MG63 (cell line): ENCODE measurements around the gene PTPN18. TPM values are rescaled to one million over a fixed set of nuclear protein-coding genes. Genes with fewer than 3 reads are reported as not detected.
A peak's percentile ranks its signal among the peaks of the same experiment; 100 is the strongest.
"Not testable (repeated sequence)": the region's sequence is repeated elsewhere in the genome, so short reads cannot be mapped to it uniquely, and the experiment has no call there.

Experiments used
- DNase-seq: peaks from one replicate; pipeline ENCODE4 v3.0.0-alpha.2; 2020
- H3K27me3 ChIP-seq: fragments of 250-450 bp; sonication (Bioruptor Pico); 2 replicates; pipeline ENCODE4 v1.5.1; 2020; ENCODE audit warnings: mild to moderate bottlenecking, moderate library complexity
- H3K36me3 ChIP-seq: fragments of 250-450 bp; sonication (Bioruptor Pico); 2 replicates; pipeline ENCODE4 v1.5.1; 2020; ENCODE audit warnings: mild to moderate bottlenecking, moderate library complexity
- H3K4me3 ChIP-seq: fragments of 250-450 bp; sonication (Bioruptor Pico); 2 replicates; pipeline ENCODE4 v1.5.1; 2020; ENCODE audit warnings: mild to moderate bottlenecking, moderate library complexity
- H3K9me3 ChIP-seq: fragments of 250-450 bp; sonication (Bioruptor Pico); 2 replicates; pipeline ENCODE4 v1.5.1; 2020; ENCODE audit warnings: mild to moderate bottlenecking, moderate library complexity
- total RNA-seq: library from RNA; depleted of rRNA; stranded (reverse); fragments of >200 nt; shearing (Covaris generic); gene quantifications from 2 replicates; pipeline ENCODE4 v1.2.3, GENCODE V29; 2014; ENCODE audit warnings: low replicate concordance; rRNA removed

PTPN18 gene
- total RNA-seq, 1 experiment from 2014 or later: 8.4 TPM

DNA sequence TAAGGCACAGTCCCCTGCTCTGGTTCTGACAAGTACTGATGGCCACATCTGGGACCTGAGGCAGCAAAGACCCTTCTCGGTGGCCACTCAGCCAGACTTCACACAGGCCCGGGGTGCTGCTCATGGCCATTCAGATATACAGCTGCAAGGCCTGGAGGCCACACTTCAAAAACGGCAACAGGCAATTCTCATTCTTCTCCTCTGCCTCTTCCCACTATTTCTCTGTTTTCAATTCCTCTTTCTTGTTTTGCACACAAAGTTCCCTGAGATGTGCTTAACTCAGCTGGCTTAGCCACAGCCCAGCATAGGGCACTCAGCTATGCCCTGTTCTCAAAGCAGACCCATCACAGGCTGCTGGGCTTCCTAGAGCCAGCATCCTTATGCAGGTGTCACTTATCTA lies 29.9 kb downstream of the PTPN18 start:
- Histone ChIP-seq H3K4me3 (no peak overlapping the region), H3K36me3 (no peaks in the 10 kb centered on the region), H3K27me3 (no peaks in the 10 kb centered on the region), H3K9me3 (no peaks in the 10 kb centered on the region)
- DNase-seq: no peak

DNA sequence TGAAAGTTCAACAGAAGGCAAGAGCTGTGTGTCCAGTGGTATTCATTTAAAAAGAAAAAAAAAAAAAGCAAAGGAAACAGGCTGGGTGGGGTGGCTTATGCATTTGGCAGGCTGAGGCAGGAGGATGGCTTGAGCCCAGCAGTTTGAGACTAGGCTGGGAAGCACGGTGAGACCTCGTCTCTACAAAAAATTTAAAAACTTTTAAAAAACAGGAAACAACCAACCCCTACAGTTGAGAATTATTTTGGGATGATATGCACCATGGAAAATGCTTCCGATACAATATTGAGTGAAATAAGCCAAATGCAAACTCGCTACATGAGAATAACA lies 31.2 kb downstream of the PTPN18 start:
- H3K36me3 ChIP-seq: no peaks in the 10 kb centered on the region

DNA sequence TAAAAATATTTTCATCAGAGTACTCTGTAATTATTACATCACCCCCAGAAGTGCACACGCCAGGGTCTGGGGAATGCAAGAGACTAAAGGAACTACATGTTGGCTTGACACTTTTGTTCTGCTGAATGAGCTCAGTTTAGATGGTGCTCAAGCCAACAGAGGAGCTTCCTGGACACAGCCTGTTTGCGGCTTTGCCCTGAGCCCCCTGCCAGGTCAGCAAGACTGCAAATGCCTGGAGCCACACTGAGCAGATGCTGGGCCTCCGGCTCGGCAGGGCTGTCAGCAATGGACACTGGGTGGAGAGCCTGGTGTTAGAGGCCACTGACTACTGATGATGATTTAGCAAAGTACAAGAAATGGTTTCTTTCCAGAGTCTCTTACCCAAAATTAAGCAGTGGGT lies 31.9 kb downstream of the PTPN18 start:
- H3K4me3 ChIP-seq: no peak overlapping the region
- no peaks in the 10 kb centered on the region for H3K36me3 ChIP-seq
- DNase-seq: no peak
- no peaks in the 10 kb centered on the region for H3K9me3 ChIP-seq
- no peaks in the 10 kb centered on the region for H3K27me3 ChIP-seq

More for the DNA sequence above, 31.2 kb downstream of the PTPN18 start:
- no peaks in the 10 kb centered on the region for H3K27me3 ChIP-seq
- H3K4me3 ChIP-seq: no peak overlapping the region
- no peak for DNase-seq
- H3K9me3 ChIP-seq: no peaks in the 10 kb centered on the region

DNA sequence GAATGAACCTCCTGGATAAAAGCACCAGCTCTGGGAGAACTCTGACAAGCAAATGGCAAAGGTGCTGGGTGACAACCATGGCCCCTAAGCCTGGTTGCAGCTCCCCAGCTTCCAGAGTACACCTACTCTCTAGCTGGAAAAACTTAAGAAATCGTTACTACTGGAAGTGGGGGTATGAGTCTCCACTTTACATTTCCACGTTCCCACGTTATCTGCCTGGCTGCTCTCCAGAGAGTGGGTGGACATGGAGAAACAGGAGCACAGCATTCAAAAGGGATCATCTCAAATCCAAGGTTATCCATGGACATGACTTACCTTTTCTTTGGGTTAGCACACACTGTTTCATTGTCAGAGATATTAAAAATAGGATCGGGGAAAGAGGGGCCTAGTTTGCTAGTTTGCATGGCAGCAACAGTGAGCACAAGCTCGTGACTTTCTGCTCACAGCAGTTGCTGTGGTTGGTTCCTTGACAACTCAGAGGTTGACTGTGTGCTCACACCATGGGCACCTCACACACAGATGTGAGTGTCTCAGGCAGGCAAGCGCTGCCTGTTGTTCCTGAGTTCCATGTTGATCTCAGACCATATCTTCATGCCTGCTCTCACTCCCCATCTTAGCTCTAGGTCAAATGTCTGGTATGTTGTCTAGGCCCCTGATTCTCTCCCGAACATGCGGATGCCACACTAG lies 32.5 kb downstream of the PTPN18 start:
- H3K9me3 ChIP-seq: no peaks in the 10 kb centered on the region
- no peaks in the 10 kb centered on the region for H3K27me3 ChIP-seq
- no peak for DNase-seq
- H3K4me3 ChIP-seq: no peak overlapping the region
- H3K36me3 ChIP-seq: no peaks in the 10 kb centered on the region

DNA sequence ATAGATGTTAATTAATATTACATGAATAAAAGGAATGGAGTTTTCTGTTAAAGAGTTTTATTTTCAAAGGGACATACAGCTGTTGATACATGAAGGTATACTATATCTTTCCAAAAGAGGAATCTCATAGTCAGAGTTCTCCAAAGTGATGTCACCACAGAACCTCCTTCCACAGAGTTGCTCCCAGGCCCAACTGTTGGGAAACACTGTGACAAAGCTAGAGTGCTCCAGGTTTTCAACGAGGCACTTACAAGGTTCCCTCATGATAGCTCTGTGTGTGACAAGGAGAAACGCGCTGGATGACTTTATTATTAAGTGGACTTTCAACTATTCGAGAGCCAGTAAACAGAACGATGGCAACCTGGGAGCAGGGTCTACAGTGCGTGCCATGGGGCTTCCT lies 33.5 kb downstream of the PTPN18 start:
- Histone ChIP-seq H3K9me3 (no peaks in the 10 kb centered on the region), H3K36me3 (no peaks in the 10 kb centered on the region), H3K27me3 (no peaks in the 10 kb centered on the region), H3K4me3 (no peak overlapping the region)
- no peak for DNase-seq

DNA sequence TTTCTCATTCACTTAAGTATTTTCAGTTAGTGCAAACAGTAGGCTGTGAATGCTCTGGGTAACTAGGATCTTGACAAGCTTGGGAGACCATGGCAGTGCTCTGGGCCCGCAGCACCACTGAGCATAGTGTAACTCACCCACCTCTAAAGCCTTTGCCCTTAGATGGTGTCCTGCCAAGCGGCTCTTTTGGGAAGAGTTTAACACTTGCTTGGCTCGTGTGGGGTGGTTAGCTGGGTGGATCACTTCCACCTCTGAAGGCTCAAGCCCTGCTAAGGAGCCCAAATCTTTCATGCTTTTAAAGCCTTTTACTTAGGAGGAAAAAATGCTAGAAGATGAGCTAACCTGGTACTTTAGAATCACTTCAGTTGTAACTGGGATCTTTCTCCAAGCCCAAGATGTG lies 33.9 kb downstream of the PTPN18 start:
- Histone ChIP-seq H3K36me3 (no peaks in the 10 kb centered on the region), H3K4me3 (no peak overlapping the region), H3K9me3 (no peaks in the 10 kb centered on the region), H3K27me3 (no peaks in the 10 kb centered on the region)
- DNase-seq: no peak

DNA sequence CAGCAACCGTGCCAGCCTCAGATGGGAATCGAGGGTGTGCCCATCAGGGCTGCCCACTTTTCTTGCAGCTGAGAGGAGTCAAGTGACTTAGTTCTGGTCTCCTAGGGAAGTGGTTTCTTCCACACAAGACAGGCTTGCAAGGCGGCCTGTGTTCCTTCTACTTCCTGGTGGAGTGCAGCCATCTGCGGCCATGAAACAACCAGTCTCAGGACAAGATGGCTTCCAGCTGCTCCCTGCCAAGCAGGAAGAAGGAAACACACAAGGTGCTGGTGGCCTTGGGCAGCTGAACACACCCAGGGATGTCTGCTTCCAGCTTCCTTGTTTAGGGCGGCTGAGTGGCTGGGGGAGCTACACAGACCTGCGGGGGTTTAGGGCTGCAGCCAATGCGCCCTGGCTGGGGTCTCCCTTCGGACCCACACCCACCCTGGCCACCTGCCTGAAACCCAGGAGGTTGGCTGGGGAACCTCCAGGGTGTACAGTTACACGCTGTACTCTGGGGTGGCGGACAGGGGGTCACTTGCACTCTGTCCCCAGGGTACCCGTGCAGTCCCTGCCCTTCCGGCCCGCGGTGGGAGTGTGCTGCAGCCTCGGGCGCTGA lies 34.7 kb downstream of the PTPN18 start:
- Histone ChIP-seq H3K27me3 (no peaks in the 10 kb centered on the region), H3K36me3 (no peaks in the 10 kb centered on the region), H3K4me3 (peak overlapping the region; percentile 54), H3K9me3 (no peaks in the 10 kb centered on the region)
- no peak for DNase-seq

DNA sequence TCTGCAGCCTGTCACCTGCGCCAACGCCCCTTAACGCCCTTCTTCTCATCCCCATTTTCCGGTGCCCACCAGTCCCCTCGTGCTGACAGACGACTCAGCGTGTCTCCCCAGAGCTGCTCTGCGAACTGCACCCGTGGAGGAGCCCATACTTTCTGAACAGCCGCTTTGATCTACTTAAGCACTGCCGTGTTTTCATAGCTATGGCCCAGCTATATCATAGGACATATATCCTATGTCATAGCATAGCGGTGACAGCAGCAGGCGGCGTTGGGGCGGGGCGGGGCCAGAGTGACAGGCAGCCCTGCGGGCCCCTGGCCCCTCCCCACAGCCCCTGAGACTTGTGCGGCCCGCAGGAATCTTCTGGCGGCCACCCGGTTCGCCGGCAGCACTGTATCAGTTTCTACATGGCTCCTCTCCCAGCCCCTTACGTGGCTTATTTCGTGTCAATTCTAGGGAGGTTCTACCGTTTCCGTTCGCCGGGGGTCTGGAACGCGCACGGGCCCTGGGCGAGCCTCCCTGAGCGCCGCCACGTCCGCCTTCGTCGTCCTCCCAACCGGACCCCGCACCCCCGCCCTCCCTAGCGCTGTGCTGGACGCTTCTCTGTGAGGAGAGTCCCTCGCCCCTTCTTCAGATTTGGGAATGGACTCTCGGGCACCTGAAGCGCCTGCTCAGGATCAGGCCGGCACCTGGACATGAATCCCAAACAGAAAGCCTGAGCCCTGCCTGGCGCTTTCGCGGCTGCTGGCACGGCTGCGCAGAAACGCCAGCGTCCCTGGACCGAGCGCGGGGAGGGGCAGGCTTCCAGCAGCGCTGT lies 35.4 kb downstream of the PTPN18 start:
- no peaks in the 10 kb centered on the region for H3K9me3 ChIP-seq
- H3K36me3 ChIP-seq: no peaks in the 10 kb centered on the region
- peak overlapping the region; percentile 54 for H3K4me3 ChIP-seq
- H3K27me3 ChIP-seq: no peaks in the 10 kb centered on the region
- peak; percentile 69 for DNase-seq

DNA sequence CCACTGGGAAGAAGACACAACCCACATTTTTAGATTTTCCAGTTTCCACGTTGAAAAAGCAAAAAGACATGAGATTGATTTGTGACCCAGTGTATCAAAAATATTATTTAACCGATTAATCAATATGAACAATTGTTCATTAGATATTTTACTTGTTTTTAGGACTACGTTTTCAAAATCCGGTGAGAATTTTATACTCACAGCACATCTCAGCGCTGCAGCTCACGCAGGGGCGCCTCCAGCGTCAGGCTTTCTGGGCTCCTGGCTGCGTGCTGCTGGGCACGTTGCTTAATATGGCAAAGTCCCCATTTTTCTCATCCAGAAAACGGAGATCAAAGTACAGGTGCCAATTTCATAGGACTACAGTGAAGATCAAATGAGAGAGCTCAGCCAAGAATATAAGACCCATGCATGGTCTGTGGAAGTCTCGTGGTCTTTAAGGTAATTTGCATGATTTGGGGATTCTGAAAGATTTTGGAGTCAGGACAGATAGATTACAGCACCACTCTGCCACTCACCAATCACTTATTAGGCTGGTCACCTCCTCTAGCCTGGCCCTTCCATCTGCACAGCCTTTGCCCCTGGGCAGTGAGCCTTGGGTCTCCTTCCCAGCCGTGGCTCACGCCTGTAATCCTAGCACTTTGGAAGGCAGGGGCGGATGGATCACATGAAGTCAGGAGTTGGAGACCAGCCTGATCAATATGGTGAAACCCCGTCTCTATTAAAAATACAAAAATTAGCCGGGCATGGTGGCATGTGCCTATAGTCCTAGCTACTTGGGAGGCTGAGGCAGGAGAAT lies 36.2 kb downstream of the PTPN18 start:
- no peaks in the 10 kb centered on the region for H3K27me3 ChIP-seq
- no peak for DNase-seq
- no peaks in the 10 kb centered on the region for H3K9me3 ChIP-seq
- H3K36me3 ChIP-seq: no peaks in the 10 kb centered on the region
- H3K4me3 ChIP-seq: peak overlapping the region; percentile 54

DNA sequence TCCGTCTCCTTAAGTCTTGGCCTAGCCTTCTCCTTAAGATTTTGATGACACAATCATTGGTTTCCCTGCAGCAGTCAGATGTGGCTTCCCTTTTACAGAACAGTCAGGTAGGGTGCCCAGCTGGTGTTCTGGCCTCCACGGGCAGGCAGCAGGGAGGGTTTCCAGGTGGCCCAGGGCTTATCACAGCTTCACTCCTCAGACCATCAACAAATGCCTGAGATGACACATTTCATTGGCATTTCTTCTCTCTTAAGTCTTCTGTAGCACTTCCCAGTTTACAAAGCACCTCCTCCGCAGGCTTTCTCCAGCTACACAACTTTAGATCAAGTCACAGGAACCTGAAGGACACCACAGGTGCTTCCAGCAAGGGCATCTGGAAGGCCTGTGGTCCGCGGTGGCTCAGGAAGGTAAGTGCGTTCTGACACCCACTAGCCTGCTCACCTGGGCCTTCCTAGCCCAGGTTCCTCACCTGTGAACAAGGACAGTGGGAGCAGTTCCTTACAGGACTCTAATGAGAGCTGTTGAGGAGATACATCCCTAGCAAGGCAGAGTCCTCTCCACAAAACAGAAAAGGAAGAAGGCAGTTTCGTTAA lies 37.6 kb downstream of the PTPN18 start:
- no peak for DNase-seq
- Histone ChIP-seq H3K9me3 (no peaks in the 10 kb centered on the region), H3K27me3 (no peaks in the 10 kb centered on the region), H3K36me3 (no peaks in the 10 kb centered on the region), H3K4me3 (no peak overlapping the region)

DNA sequence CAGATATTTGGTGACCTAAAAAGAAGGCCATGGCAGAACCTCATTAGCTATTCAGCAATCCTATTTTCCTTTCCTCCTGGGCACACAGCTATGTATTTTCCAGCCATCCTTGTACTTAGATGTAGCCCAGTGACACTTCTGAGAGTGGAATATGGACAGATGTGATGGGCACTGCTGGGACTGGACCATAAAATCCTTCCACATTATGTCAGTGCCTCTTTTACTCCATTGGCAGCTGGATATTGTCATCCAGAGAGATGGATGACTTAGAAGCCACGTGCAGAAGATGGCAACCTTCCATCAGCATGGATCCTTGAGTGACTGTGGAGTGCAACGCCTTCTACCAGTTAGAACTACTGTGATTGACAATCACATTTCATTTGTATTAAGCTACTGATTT lies 50.4 kb downstream of the PTPN18 start:
- not testable (repeated sequence) for H3K36me3 ChIP-seq, DNase-seq, H3K27me3 ChIP-seq, H3K4me3 ChIP-seq, H3K9me3 ChIP-seq

DNA sequence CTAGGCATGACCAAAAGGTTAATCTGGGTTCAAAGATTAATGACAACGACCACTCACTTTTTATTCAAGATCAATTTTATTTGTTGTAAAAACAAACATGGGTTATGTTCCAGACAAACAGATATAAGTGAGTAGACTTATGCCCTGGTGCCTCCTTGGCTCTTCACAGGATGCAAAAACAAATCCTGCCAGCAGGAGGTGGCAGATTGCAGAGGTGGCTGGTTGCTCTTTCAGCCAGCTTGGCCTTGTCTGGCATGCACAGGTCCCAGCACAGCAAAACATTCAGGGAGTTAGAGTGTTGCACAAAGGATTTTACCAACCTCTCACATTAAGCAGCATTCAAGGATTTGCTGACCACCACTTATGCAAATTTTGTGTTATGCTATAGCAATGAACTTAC lies 60.8 kb downstream of the PTPN18 start:
- not testable (repeated sequence) for H3K9me3 ChIP-seq, H3K4me3 ChIP-seq, DNase-seq, H3K36me3 ChIP-seq, H3K27me3 ChIP-seq

DNA sequence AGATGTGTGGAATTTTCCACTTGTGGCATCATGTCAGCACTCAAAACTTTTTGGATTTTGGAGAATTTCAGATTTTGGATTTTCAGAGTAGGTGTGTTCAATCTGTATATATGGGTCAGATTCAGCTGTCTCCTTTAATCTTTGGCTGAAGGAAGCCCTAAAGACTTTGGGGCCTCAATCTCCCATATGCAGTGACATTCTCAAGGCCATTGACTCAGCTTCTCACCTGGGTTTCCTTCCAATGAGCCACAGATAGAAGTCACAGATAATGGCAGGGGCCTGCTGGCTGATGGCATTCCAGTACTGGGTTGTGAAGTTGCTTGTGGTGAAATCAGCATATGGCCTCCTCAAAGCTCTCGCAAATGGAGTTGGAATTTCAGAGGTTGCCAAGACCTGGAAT lies 63.0 kb downstream of the PTPN18 start:
- not testable (repeated sequence) for DNase-seq, H3K36me3 ChIP-seq, H3K9me3 ChIP-seq, H3K4me3 ChIP-seq, H3K27me3 ChIP-seq

Other genes starting within 250 kb of the PTPN18 start
- 0.20 and 0.49 TPM in 2 replicates for gene POTEF, start 226.8 kb upstream of the PTPN18 start, total RNA-seq
- gene CCDC74B, start 210.9 kb upstream of the PTPN18 start, total RNA-seq: 0.54 and 3.9 TPM in 2 replicates
- 27.8 and 38.7 TPM in 2 replicates for gene SMPD4, start 174.5 kb upstream of the PTPN18 start, total RNA-seq
- 203 and 576 TPM in 2 replicates for gene MZT2B, start 173.8 kb upstream of the PTPN18 start, total RNA-seq
- not detected in 2 replicates for gene TUBA3E, start 157.6 kb upstream of the PTPN18 start, total RNA-seq
- gene IMP4, start 13.2 kb upstream of the PTPN18 start, total RNA-seq: 115 and 179 TPM in 2 replicates
- gene POTEI, start 153.3 kb downstream of the PTPN18 start, total RNA-seq: 0.10 and 0.13 TPM in 2 replicates
- not detected in 2 replicates for gene CFC1B, start 165.2 kb downstream of the PTPN18 start, total RNA-seq
- not detected in 2 replicates for gene CFC1, start 243.5 kb downstream of the PTPN18 start, total RNA-seq